Fibroblast of lung (primary cell): ENCODE results near the gene VAV1. TPM values are rescaled to one million over a fixed set of nuclear protein-coding genes. Genes with fewer than 3 reads are reported as not detected.

ENCODE experiments used
- DNase-seq, 2 donors: peaks; one replicate each; pipeline versions ENCODE4 v3.0.0 to v3.0.0-alpha.2; 2010; ENCODE audit warnings: low read depth in 2 of 2
- H2AFZ ChIP-seq: 2 replicates; pipeline ENCODE4 v1.5.1; 2012; ENCODE audit warnings: low read length, control low read depth, inconsistent platforms
- H3K27ac ChIP-seq: 2 replicates; pipeline ENCODE4 v1.5.1; 2011; ENCODE audit warnings: low read length, control low read depth; ENCODE audit not compliant: insufficient read depth
- H3K27me3 ChIP-seq: 2 replicates; pipeline ENCODE4 v1.5.1; 2011; ENCODE audit warnings: mild to moderate bottlenecking, low read length; ENCODE audit not compliant: control insufficient read depth, insufficient read depth
- H3K36me3 ChIP-seq: 2 replicates; pipeline ENCODE4 v1.5.1; 2011; ENCODE audit warnings: low read length; ENCODE audit not compliant: control insufficient read depth, insufficient read depth
- H3K4me1 ChIP-seq: 2 replicates; pipeline ENCODE4 v1.5.1; 2011; ENCODE audit warnings: low read length; ENCODE audit not compliant: control insufficient read depth, insufficient read depth; ENCODE audit errors: extremely low read depth
- H3K4me2 ChIP-seq: 2 replicates; pipeline ENCODE4 v1.5.1; 2011; ENCODE audit warnings: low read length, control low read depth; ENCODE audit not compliant: insufficient read depth; ENCODE audit errors: extremely low read depth
- H3K4me3 ChIP-seq, 4 experiments: fragments of 200-600 bp in 1 of 4; sonication (generic) in 1 of 4; replicated peaks in 1 of 4; 2 replicates each; pipeline ENCODE4 v1.5.1; 2011 to 2016; ENCODE audit warnings: low read length in 4 of 4, low read depth in 3 of 4, mild to moderate bottlenecking in 3 of 4, control low read depth in 2 of 4, inconsistent platforms in 1 of 4, mixed read lengths in 1 of 4; ENCODE audit not compliant: insufficient read depth in 1 of 4; ENCODE audit errors: control extremely low read depth in 1 of 4
- H3K79me2 ChIP-seq: 2 replicates; pipeline ENCODE4 v1.5.1; 2012; ENCODE audit warnings: mild to moderate bottlenecking, low read length, inconsistent platforms; ENCODE audit not compliant: control insufficient read depth, insufficient read depth
- H3K9ac ChIP-seq: 2 replicates; pipeline ENCODE4 v1.5.1; 2011; ENCODE audit warnings: mild to moderate bottlenecking, low read length, control low read depth; ENCODE audit not compliant: insufficient read depth
- H3K9me3 ChIP-seq: 2 replicates; pipeline ENCODE4 v1.5.1; 2012; ENCODE audit warnings: low read depth, low read length; ENCODE audit not compliant: control insufficient read depth, insufficient read depth
- H4K20me1 ChIP-seq: 2 replicates; pipeline ENCODE4 v1.5.1; 2011; ENCODE audit warnings: low read length; ENCODE audit not compliant: control insufficient read depth, insufficient read depth; ENCODE audit errors: extremely low read depth
- CTCF ChIP-seq, 2 donors: IDR thresholded peaks in 1 of 2; conservative IDR thresholded peaks in 1 of 2; 1 replicate in 1 of 2; 2 replicates in 1 of 2; pipeline ENCODE4 v1.5.1; 2011 to 2012; ENCODE audit warnings: low read length in 2 of 2, control low read depth in 1 of 2, inconsistent platforms in 1 of 2, low read depth in 1 of 2, mild to moderate bottlenecking in 1 of 2
- EZH2 ChIP-seq: IDR thresholded peaks from 2 replicates; pipeline ENCODE4 v1.5.1; 2012; ENCODE audit warnings: low read length, control low read depth, mild to moderate bottlenecking; ENCODE audit errors: missing control alignments
- polyA plus RNA-seq, 2 donors: library from polyadenylated mRNA; depleted of rRNA in 1 of 2; stranded (reverse) in 1 of 2; unstranded in 1 of 2; fragments of >200 nt; gene quantifications; 2 replicates each; pipeline ENCODE4 v1.2.1, GENCODE V29; 2011 to 2012; ENCODE audit warnings: missing spikeins in 1 of 2
- total RNA-seq: library from RNA; depleted of rRNA; stranded (reverse); fragments of >200 nt; gene quantifications from 2 replicates; pipeline ENCODE4 v1.2.1, GENCODE V29; 2014

VAV1 gene
- total and polyA plus RNA-seq, 2 donors (not counting 1 experiment from before 2014, with no cell fraction given) = not detected

DNA sequence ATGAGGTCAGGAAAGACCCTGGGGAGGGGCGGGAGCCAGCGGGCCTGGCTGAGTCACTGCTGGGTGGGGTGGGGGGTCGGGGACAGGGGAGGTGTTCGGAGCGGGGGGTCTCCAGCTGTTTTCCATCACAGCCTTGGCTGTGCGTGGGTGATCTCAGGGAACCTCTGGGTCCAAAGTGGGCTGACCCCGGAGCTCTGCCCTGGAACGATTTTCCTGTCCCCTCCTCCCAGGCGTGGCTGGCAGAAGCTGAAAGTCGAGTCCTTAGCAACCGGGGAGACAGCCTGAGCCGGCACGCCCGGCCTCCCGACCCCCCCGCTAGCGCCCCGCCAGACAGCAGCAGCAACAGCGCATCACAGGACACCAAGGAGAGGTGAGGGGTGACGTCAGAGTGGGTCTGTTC, 22.4 kb upstream of the VAV1 start:
- Histone ChIP-seq H3K27ac (peak overlapping the region; percentile 48), H3K4me3 (no peak overlapping the region), H3K9me3 (no peaks in the 10 kb centered on the region), H3K36me3 (peaks cover 15% of the 10 kb centered on the region), H3K4me2 (no peak overlapping the region), H3K27me3 (no peaks in the 10 kb centered on the region), H3K4me1 (peaks cover 6% of the 10 kb centered on the region), H3K9ac (no peak overlapping the region), H4K20me1 (no peaks in the 10 kb centered on the region), H2AFZ (no peak overlapping the region), H3K79me2 (peaks cover 3% of the 10 kb centered on the region)
- no peak for TF ChIP-seq EZH2
- DNase-seq = peak in 1 of 2 donors; percentile 71

- Histone ChIP-seq H2AFZ (no peak overlapping the region), H3K4me1 (no peaks in the 10 kb centered on the region), H3K9ac (no peak overlapping the region), H3K79me2 (no peaks in the 10 kb centered on the region), H3K36me3 (peaks cover 11% of the 10 kb centered on the region), H4K20me1 (no peaks in the 10 kb centered on the region), H3K4me3 (no peak overlapping the region), H3K27me3 (no peaks in the 10 kb centered on the region), H3K27ac (no peak overlapping the region), H3K9me3 (no peaks in the 10 kb centered on the region), H3K4me2 (no peak overlapping the region)
- TF ChIP-seq CTCF (conservative IDR thresholded peaks at IDR 0.05 in 1 of 2, IDR thresholded peaks at IDR 0.05 in 1 of 2; ENCODE audit: low read depth in 1 of 2, low read length in 2 of 2) = no peak
- no peak for TF ChIP-seq EZH2
- no peak for DNase-seq
These were observed 21.3 kb upstream of the VAV1 start for GRCh38 chr19:6751189-6751588.

DNA sequence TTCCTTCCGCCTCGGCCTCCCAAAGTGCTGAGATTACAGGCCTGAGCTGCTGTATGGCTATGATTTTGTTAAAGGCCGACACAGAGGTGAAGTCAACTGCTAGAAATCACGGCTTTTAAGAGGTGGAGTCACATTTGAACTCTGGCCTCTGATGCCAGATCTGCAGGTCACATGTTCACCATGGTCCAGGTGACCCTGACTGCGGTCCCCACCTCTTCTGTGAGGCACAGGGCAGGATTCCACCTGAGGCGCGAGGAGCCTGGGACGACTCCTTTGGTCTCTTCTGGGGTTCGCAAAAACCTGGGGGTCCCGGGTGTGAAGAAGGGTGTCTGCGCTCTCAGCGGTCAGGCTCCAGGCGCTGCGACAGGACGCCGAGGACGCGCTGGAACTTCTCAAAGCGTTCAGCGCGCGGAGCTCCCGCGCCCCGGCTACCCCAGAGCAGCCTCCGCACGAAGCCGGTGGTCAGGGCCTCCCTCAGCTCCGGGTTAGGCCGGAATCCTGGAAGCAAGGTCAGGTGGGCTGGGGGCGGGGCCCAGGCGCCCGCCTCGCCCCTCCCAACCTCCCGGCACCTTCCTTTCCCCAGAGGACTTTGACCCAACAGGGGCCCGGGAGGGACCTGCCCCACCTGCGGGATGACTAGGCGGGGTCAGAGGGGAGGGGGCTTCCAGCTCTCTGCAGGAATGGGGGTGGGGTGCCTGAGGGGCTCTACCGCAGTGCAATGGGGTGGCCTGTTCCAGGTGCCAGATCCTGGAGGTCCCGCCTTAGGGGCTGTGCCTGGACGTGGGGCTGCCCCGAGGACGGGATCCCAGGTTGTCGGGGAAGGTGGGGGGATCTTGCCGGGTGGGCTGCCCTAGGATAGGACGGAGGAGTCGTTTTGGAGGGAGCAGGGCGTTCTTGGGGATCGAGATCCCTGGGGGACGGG, 20.0 kb upstream of the VAV1 start:
- Histone ChIP-seq H3K9ac (no peak overlapping the region), H3K36me3 (peaks cover 7% of the 10 kb centered on the region), H3K27ac (no peak overlapping the region), H2AFZ (no peak overlapping the region), H3K79me2 (no peaks in the 10 kb centered on the region), H4K20me1 (no peaks in the 10 kb centered on the region), H3K27me3 (no peaks in the 10 kb centered on the region), H3K4me2 (no peak overlapping the region), H3K4me1 (no peaks in the 10 kb centered on the region), H3K9me3 (no peaks in the 10 kb centered on the region), H3K4me3 (peak overlapping the region in 1 of 4 experiments; percentile 48)
- no peak for DNase-seq
- TF ChIP-seq CTCF (conservative IDR thresholded peaks at IDR 0.05 in 1 of 2, IDR thresholded peaks at IDR 0.05 in 1 of 2; ENCODE audit: low read depth in 1 of 2, low read length in 2 of 2) (no peak), EZH2 (no peak)
